Measurements from ENCODE around the gene ARFGEF3.

ARFGEF3 gene

DNA sequence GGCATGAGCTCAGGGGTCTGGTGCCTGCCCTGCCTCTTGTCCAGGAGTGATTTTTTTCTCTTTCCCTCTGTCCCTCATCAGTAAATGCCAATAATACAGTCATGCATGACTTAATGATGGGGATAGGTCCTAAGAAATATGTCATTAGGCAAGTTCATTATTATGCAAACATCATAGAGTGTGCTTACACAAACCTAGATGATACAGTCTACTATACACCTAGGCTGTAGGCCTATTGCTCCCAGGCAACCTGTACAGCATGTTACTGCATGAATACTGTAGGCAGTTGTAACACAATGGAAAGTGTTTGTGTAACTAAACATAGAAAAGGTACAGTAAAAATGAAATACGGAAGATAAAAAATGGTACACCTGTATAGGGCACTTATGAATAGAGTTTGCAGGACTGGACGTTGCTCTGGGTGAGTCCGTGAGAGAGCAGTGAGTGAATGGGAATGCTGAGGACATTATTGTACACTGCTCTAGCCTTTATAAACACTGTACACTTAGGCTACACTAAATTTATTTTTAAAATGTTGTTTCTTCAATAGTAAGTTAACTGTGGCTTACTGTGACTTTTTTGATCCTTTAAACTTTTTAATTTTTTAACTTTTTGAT is 34.5 kb downstream of the ARFGEF3 start:
- H3K36me3 ChIP-seq (ENCODE audit: control insufficient read depth in 2 of 2, insufficient read depth in 1 of 2, low read length in 2 of 2): no peaks in the 10 kb centered on the region
- ChIA-PET CTCF (interaction anchor here (0.6 kb wide), 1 partner anchor 237 kb away, joined by 3 read pairs; no protein-coding TSS in a partner anchor), POLR2A (no interaction called here)
- H3K27ac ChIP-seq (ENCODE audit: extremely low read depth, low read depth, low read length): no peak overlapping the region
- no peak overlapping the region for H3K4me3 ChIP-seq (ENCODE audit: low read depth, low read length)
- no peaks in the 10 kb centered on the region for H3K9me3 ChIP-seq (ENCODE audit: control insufficient read depth, insufficient read depth, low read depth, low read length)
- no peaks in the 10 kb centered on the region for H3K4me1 ChIP-seq (ENCODE audit: control insufficient read depth, insufficient read depth, low read length)
- no peak for TF ChIP-seq ZNF23 (tag by site-specific recombination; IDR thresholded peaks at IDR 0.05; ENCODE audit: borderline replicate concordance)
- TF ChIP-seq, protein P1, sequence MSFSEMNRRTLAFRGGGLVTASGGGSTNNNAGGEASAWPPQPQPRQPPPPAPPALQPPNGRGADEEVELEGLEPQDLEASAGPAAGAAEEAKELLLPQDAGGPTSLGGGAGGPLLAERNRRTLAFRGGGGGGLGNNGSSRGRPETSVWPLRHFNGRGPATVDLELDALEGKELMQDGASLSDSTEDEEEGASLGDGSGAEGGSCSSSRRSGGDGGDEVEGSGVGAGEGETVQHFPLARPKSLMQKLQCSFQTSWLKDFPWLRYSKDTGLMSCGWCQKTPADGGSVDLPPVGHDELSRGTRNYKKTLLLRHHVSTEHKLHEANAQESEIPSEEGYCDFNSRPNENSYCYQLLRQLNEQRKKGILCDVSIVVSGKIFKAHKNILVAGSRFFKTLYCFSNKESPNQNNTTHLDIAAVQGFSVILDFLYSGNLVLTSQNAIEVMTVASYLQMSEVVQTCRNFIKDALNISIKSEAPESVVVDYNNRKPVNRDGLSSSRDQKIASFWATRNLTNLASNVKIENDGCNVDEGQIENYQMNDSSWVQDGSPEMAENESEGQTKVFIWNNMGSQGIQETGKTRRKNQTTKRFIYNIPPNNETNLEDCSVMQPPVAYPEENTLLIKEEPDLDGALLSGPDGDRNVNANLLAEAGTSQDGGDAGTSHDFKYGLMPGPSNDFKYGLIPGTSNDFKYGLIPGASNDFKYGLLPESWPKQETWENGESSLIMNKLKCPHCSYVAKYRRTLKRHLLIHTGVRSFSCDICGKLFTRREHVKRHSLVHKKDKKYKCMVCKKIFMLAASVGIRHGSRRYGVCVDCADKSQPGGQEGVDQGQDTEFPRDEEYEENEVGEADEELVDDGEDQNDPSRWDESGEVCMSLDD (tag by site-specific recombination; IDR thresholded peaks at IDR 0.05): no peak
- no peak for TF ChIP-seq ZBTB6 (tag by site-specific recombination; IDR thresholded peaks at IDR 0.05)
- no peak for TF ChIP-seq ZNF341 (tag by site-specific recombination; IDR thresholded peaks at IDR 0.05; ENCODE audit: low read depth)
- TF ChIP-seq INSM2 (tag by site-specific recombination; IDR thresholded peaks at IDR 0.05): no peak
- no peak for TF ChIP-seq ZNF132 (tag by site-specific recombination; IDR thresholded peaks at IDR 0.05; ENCODE audit: borderline replicate concordance)
- TF ChIP-seq ZNF768 (tag by site-specific recombination; IDR thresholded peaks at IDR 0.05): no peak
- TF ChIP-seq, protein P2, sequence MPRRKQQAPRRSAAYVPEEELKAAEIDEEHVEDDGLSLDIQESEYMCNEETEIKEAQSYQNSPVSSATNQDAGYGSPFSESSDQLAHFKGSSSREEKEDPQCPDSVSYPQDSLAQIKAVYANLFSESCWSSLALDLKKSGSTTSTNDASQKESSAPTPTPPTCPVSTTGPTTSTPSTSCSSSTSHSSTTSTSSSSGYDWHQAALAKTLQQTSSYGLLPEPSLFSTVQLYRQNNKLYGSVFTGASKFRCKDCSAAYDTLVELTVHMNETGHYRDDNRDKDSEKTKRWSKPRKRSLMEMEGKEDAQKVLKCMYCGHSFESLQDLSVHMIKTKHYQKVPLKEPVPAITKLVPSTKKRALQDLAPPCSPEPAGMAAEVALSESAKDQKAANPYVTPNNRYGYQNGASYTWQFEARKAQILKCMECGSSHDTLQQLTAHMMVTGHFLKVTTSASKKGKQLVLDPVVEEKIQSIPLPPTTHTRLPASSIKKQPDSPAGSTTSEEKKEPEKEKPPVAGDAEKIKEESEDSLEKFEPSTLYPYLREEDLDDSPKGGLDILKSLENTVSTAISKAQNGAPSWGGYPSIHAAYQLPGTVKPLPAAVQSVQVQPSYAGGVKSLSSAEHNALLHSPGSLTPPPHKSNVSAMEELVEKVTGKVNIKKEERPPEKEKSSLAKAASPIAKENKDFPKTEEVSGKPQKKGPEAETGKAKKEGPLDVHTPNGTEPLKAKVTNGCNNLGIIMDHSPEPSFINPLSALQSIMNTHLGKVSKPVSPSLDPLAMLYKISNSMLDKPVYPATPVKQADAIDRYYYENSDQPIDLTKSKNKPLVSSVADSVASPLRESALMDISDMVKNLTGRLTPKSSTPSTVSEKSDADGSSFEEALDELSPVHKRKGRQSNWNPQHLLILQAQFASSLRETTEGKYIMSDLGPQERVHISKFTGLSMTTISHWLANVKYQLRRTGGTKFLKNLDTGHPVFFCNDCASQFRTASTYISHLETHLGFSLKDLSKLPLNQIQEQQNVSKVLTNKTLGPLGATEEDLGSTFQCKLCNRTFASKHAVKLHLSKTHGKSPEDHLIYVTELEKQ (tag by site-specific recombination; IDR thresholded peaks at IDR 0.05; ENCODE audit: borderline replicate concordance): no peak
- no peak for TF ChIP-seq ZBTB17 (tag by site-specific recombination; IDR thresholded peaks at IDR 0.05)
- TF ChIP-seq ZNF677 (tag by site-specific recombination; IDR thresholded peaks at IDR 0.05): no peak
- TF ChIP-seq ZBTB7A (tag by site-specific recombination; IDR thresholded peaks at IDR 0.05; ENCODE audit: low read depth): no peak
- TF ChIP-seq ZNF561 (tag by site-specific recombination; IDR thresholded peaks at IDR 0.05; ENCODE audit: borderline replicate concordance): no peak
- TF ChIP-seq ZNF266 (tag by site-specific recombination; IDR thresholded peaks at IDR 0.05; ENCODE audit: low read depth): no peak
- no peak for TF ChIP-seq ZFP37 (tag by site-specific recombination; IDR thresholded peaks at IDR 0.05)

GRCh38 chr6:138197570-138197969 is 35.8 kb downstream of the ARFGEF3 start:
- H3K9me3 ChIP-seq (ENCODE audit: control insufficient read depth, insufficient read depth, low read depth, low read length): no peaks in the 10 kb centered on the region
- TF ChIP-seq ZNF311 (tag by site-specific recombination; IDR thresholded peaks at IDR 0.05; ENCODE audit: borderline replicate concordance) (no peak), ZNF23 (tag by site-specific recombination; IDR thresholded peaks at IDR 0.05; ENCODE audit: borderline replicate concordance) (no peak), ZNF548 (tag by site-specific recombination; IDR thresholded peaks at IDR 0.05) (no peak), TRIM28 (IDR thresholded peaks at IDR 0.05; ENCODE audit: borderline replicate concordance, low read length) (no peak), PRDM1 (tag by site-specific recombination; IDR thresholded peaks at IDR 0.05) (no peak)
- TF ChIP-seq, protein P1 (tag by site-specific recombination; IDR thresholded peaks at IDR 0.05): no peak
- no peak overlapping the region for H3K27ac ChIP-seq (ENCODE audit: extremely low read depth, low read depth, low read length)
- no peak overlapping the region for H3K4me3 ChIP-seq (ENCODE audit: low read depth, low read length)
- POLR2A ChIA-PET: no interaction called here
- no peaks in the 10 kb centered on the region for H3K4me1 ChIP-seq (ENCODE audit: control insufficient read depth, insufficient read depth, low read length)
- CTCF ChIA-PET: interaction anchor here (0.6 to 1.5 kb wide), 3 partner anchors 14 to 327 kb away, joined by 3 to 7 read pairs (median 4); no protein-coding TSS in a partner anchor
- no peaks in the 10 kb centered on the region for H3K36me3 ChIP-seq (ENCODE audit: control insufficient read depth in 2 of 2, insufficient read depth in 1 of 2, low read length in 2 of 2)
